K562 (cell line): ENCODE results near the gene ZSWIM8. TPM values are rescaled to one million over a fixed set of nuclear protein-coding genes. Genes with fewer than 3 reads are reported as not detected.
A peak's percentile ranks its signal among the peaks of the same experiment; 100 is the strongest.

Experiments used
- CEBPG ChIP-seq, 3 experiments: fragments of 200-800 bp in 1 of 3; sonication (Bioruptor generic) in 1 of 3; sonication (generic) in 1 of 3; formaldehyde crosslinking in 1 of 3; IDR thresholded peaks in 2 of 3; conservative IDR thresholded peaks in 1 of 3; 2 replicates each; pipeline versions ENCODE4 v1.6.1 to v1.8.0; 2016 to 2022; ENCODE audit warnings: missing compliant biosample characterization in 2 of 3, missing genetic modification characterization in 2 of 3, mild to moderate bottlenecking in 1 of 3, missing genetic modification reagents in 1 of 3
- DACH1 ChIP-seq: fragments of 450-650 bp; IDR thresholded peaks from 2 replicates; pipeline ENCODE4 v1.6.1; 2018; ENCODE audit not compliant: partially characterized antibody
- HDAC1 ChIP-seq, 2 experiments: fragments of 450-650 bp; IDR thresholded peaks; 2 replicates each; pipeline ENCODE4 v1.6.1; 2016 to 2017; ENCODE audit warnings: inconsistent platforms in 1 of 2, mild to moderate bottlenecking in 1 of 2, moderate library complexity in 1 of 2
- MBD2 ChIP-seq: sonication (generic); IDR thresholded peaks from 2 replicates; pipeline ENCODE4 v1.6.1; 2016; ENCODE audit warnings: low read depth, borderline replicate concordance
- MECOM ChIP-seq: fragments of 250-450 bp; sonication (Bioruptor Pico); IDR thresholded peaks from 2 replicates; pipeline ENCODE4 v1.8.0; 2022; ENCODE audit warnings: inconsistent platforms
- MEF2D ChIP-seq: conservative IDR thresholded peaks from 2 replicates; pipeline ENCODE4 v1.6.1; 2016; ENCODE audit warnings: low read depth, missing genetic modification characterization, missing compliant biosample characterization
- MYBL2 ChIP-seq, 2 experiments: fragments of 450-650 bp in 1 of 2; sonication (generic) in 1 of 2; formaldehyde crosslinking in 1 of 2; IDR thresholded peaks; 2 replicates each; pipeline versions ENCODE4 v1.6.1 to v1.8.1; 2017 to 2022; ENCODE audit warnings: borderline replicate concordance in 1 of 2, inconsistent platforms in 1 of 2, low read depth in 1 of 2, mild to moderate bottlenecking in 1 of 2, missing genetic modification reagents in 1 of 2, moderate library complexity in 1 of 2
- NEUROD1 ChIP-seq: fragments of 150-350 bp; IDR thresholded peaks from 2 replicates; pipeline ENCODE4 v1.6.1; 2014; ENCODE audit warnings: borderline replicate concordance, low read length, low read depth; ENCODE audit not compliant: partially characterized antibody
- PHF8 ChIP-seq: fragments of 200-600 bp; sonication (generic); IDR thresholded peaks from 2 replicates; pipeline ENCODE4 v1.6.1; 2012; ENCODE audit warnings: mixed run types, mild to moderate bottlenecking, inconsistent platforms, low read length, moderate library complexity, borderline replicate concordance
- POLR3G ChIP-seq: IDR thresholded peaks from 2 replicates; pipeline ENCODE4 v1.6.1; 2011; ENCODE audit not compliant: insufficient read length, insufficient replicate concordance; ENCODE audit errors: extremely low read depth
- RBM17 ChIP-seq: fragments of 200-400 bp; formaldehyde crosslinking; IDR thresholded peaks from 2 replicates; pipeline ENCODE4 v1.6.1; 2017; ENCODE audit warnings: low read depth, mild to moderate bottlenecking, low read length, borderline replicate concordance
- SETDB1 ChIP-seq: IDR thresholded peaks from one replicate; pipeline ENCODE4 v1.6.1; 2012; ENCODE audit warnings: low read length, control low read depth, inconsistent platforms
- SMAD4 ChIP-seq: fragments of 250-450 bp; sonication (Bioruptor Pico); conservative IDR thresholded peaks from 2 replicates; pipeline ENCODE4 v1.8.0; 2021; ENCODE audit warnings: inconsistent platforms, mild to moderate bottlenecking, moderate library complexity
- SRF ChIP-seq, 2 experiments: fragments of 250-450, 450-650 bp in 1 of 2; sonication (Bioruptor Pico) in 1 of 2; sonication (generic) in 1 of 2; formaldehyde crosslinking; IDR thresholded peaks; 2 replicates each; pipeline versions ENCODE4 v1.5.0 to v1.5.1; 2020 to 2022; ENCODE audit warnings: mild to moderate bottlenecking in 1 of 2, missing genetic modification reagents in 1 of 2
- STAG1 ChIP-seq: sonication (generic); formaldehyde crosslinking; IDR thresholded peaks from 2 replicates; pipeline ENCODE4 v1.5.0; 2020; ENCODE audit warnings: missing genetic modification reagents, borderline replicate concordance
- TAF1 ChIP-seq: IDR thresholded peaks from 2 replicates; pipeline ENCODE4 v1.6.1; 2011; ENCODE audit warnings: mild to moderate bottlenecking, low read length, moderate library complexity; ENCODE audit not compliant: insufficient read depth, control insufficient read depth, severe bottlenecking; ENCODE audit errors: extremely low read depth
- ZNF121 ChIP-seq: sonication (generic); formaldehyde crosslinking; conservative IDR thresholded peaks from 2 replicates; pipeline ENCODE4 v1.8.0; 2022; ENCODE audit warnings: missing genetic modification reagents
- ZNF143 ChIP-seq: sonication (generic); formaldehyde crosslinking; IDR thresholded peaks from 2 replicates; pipeline ENCODE4 v1.9.0; 2022; ENCODE audit warnings: mild to moderate bottlenecking, missing genetic modification reagents
- polyA plus RNA-seq, 8 experiments: library from polyadenylated mRNA; depleted of rRNA in 4 of 8; stranded (reverse) in 5 of 8; unstranded in 3 of 8; fragments of >200 nt; fragmentation: Nextera tagmentation in 2 of 8; fragmentation: Illumina TruSeq in 1 of 8; extraction: Ambion mirVana in 2 of 8; extraction: Trizol in 1 of 8; gene quantifications; 2 replicates each; pipeline versions ENCODE4 v1.2.1 to v1.2.3, GENCODE V29; 2011 to 2014; ENCODE audit warnings: inconsistent platforms in 1 of 8, missing spikeins in 1 of 8
- total RNA-seq, 7 experiments: library from RNA; depleted of rRNA in 6 of 7; stranded (reverse); fragments of >200 nt in 6 of 7; fragmentation: Illumina TruSeq in 2 of 7; extraction: Trizol in 2 of 7; gene quantifications; 2 replicates each; pipeline versions ENCODE4 v1.2.1 to v1.2.3, GENCODE V29; 2011 to 2021; ENCODE audit warnings: low replicate concordance in 1 of 7
- TF ChIP-seq, protein P1 (sequence below): sonication (generic); formaldehyde crosslinking; IDR thresholded peaks from 2 replicates; pipeline ENCODE4 v1.8.1; 2023; ENCODE audit warnings: mild to moderate bottlenecking, missing genetic modification reagents
- TF ChIP-seq, protein P2 (sequence below): sonication (generic); formaldehyde crosslinking; IDR thresholded peaks from 2 replicates; pipeline ENCODE4 v1.5.0; 2020; ENCODE audit warnings: missing genetic modification reagents

The ZSWIM8 gene
- total and polyA plus RNA-seq, 9 of the 15 experiments (the other 6 are each of a cell fraction or from before 2014, with no cell fraction given) = 5.6 to 47.8 (median 26.7) TPM

DNA sequence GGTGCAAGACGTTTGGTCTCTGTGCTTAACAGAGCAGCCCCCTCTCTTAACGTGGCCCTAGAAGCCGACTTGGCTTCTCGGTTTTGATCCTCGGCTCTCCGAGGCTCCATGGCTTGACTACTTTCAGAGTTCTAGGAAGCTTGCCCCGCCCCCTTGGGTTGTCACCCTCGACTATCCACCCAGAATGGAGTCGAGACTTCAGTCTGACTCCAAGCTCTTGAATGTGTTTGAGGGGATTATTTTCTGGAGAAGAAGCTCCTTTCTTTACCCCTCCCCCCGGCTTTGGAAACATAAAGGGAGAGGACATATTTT, 40.8 kb upstream of the ZSWIM8 start (continued):
- TF ChIP-seq POLR3G = no peak
- no peak for TF ChIP-seq SETDB1
- no peak for TF ChIP-seq ZNF143
- TF ChIP-seq PHF8 = no peak
- no peak for TF ChIP-seq DACH1
- peak; percentile 17; the same call in 1 of the 2 replicates for TF ChIP-seq CEBPG (CRISPR knock-in tag; IDR thresholded peaks at IDR 0.05)
- no peak for TF ChIP-seq CEBPG (tag; conservative IDR thresholded peaks at IDR 0.05 in 1 of 2, IDR thresholded peaks at IDR 0.05 in 1 of 2)
- 0 out of 4 replicates have a peak, but pooled peaks of 1 of the 2 experiments have one; percentile 10 for TF ChIP-seq SRF (CRISPR knock-in tag; IDR thresholded peaks at IDR 0.05)
- no peak for TF ChIP-seq NEUROD1
- TF ChIP-seq, protein P1, sequence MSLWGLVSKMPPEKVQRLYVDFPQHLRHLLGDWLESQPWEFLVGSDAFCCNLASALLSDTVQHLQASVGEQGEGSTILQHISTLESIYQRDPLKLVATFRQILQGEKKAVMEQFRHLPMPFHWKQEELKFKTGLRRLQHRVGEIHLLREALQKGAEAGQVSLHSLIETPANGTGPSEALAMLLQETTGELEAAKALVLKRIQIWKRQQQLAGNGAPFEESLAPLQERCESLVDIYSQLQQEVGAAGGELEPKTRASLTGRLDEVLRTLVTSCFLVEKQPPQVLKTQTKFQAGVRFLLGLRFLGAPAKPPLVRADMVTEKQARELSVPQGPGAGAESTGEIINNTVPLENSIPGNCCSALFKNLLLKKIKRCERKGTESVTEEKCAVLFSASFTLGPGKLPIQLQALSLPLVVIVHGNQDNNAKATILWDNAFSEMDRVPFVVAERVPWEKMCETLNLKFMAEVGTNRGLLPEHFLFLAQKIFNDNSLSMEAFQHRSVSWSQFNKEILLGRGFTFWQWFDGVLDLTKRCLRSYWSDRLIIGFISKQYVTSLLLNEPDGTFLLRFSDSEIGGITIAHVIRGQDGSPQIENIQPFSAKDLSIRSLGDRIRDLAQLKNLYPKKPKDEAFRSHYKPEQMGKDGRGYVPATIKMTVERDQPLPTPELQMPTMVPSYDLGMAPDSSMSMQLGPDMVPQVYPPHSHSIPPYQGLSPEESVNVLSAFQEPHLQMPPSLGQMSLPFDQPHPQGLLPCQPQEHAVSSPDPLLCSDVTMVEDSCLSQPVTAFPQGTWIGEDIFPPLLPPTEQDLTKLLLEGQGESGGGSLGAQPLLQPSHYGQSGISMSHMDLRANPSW = no peak
- no peak for TF ChIP-seq SMAD4 (CRISPR knock-in tag)
- no peak for TF ChIP-seq ZNF121
- TF ChIP-seq MECOM = no peak
- TF ChIP-seq TAF1 = no peak
- peak in 1 of 2 experiments; percentile 80; a peak in 2 of 4 replicates for TF ChIP-seq HDAC1 (IDR thresholded peaks at IDR 0.05)
- TF ChIP-seq, protein P2, sequence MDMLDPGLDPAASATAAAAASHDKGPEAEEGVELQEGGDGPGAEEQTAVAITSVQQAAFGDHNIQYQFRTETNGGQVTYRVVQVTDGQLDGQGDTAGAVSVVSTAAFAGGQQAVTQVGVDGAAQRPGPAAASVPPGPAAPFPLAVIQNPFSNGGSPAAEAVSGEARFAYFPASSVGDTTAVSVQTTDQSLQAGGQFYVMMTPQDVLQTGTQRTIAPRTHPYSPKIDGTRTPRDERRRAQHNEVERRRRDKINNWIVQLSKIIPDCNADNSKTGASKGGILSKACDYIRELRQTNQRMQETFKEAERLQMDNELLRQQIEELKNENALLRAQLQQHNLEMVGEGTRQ (CRISPR knock-in tag) = no peak
- peak; percentile 29; the same call in 1 of the 2 replicates for TF ChIP-seq STAG1 (CRISPR knock-in tag)
- TF ChIP-seq MBD2 = no peak
- TF ChIP-seq MYBL2 (IDR thresholded peaks at IDR 0.05; ENCODE audit: low read depth) = no peak
- no peak for TF ChIP-seq MYBL2 (CRISPR knock-in tag; IDR thresholded peaks at IDR 0.05; ENCODE audit: borderline replicate concordance)
- no peak for TF ChIP-seq MEF2D (tag)
- TF ChIP-seq RBM17 = no peak
